WTC11 (cell line): ENCODE data around the gene GLRB. TPM values are rescaled to one million over a fixed set of nuclear protein-coding genes. Genes with fewer than 3 reads are reported as not detected.
"Not testable (repeated sequence)": the region's sequence is repeated elsewhere in the genome, so short reads cannot be mapped to it uniquely, and the experiment has no call there.

Source experiments
- ATAC-seq: fragments of 200-7000 bp; cut with Tn5 transposase; 2 replicates; pipeline ENCODE4 v1.10.0; 2021; ENCODE audit warnings: mild to moderate bottlenecking, moderate library complexity
- CTCF ChIA-PET: fragments of 300-600 bp; sonication (Branson Sonifier 250); formaldehyde crosslinking; loops from one replicate; lab custom pipeline; 2021; ENCODE audit warnings: antibody characterized with exemption; lab: Charles Lee
- POLR2A ChIA-PET: fragments of 350-600 bp; sonication (Branson Sonifier 250); formaldehyde crosslinking; loops from one replicate; lab custom pipeline; 2021; ENCODE audit warnings: antibody characterized with exemption; lab: Charles Lee
- DNase-seq: peaks from one replicate; pipeline ENCODE4 v3.0.0; 2021; ENCODE audit warnings: low spot score
- H3K27ac Mint-ChIP-seq: 2 replicates; pipeline ENCODE4 v1.8.0; 2021; ENCODE audit warnings: mixed read lengths
- H3K27me3 Mint-ChIP-seq: 2 replicates; pipeline ENCODE4 v1.8.0; 2021; ENCODE audit warnings: low read depth, mild to moderate bottlenecking, moderate library complexity, mixed read lengths
- H3K36me3 Mint-ChIP-seq: 2 replicates; pipeline ENCODE4 v1.8.0; 2021; ENCODE audit warnings: mixed read lengths
- H3K4me1 Mint-ChIP-seq: 2 replicates; pipeline ENCODE4 v1.8.0; 2022; ENCODE audit warnings: mixed read lengths
- H3K4me3 Mint-ChIP-seq: 2 replicates; pipeline ENCODE4 v1.8.0; 2021; ENCODE audit warnings: mild to moderate bottlenecking, moderate library complexity, mixed read lengths
- H3K9me3 Mint-ChIP-seq: 2 replicates; pipeline ENCODE4 v1.8.0; 2021; ENCODE audit warnings: mixed read lengths
- FOXJ3 ChIP-seq: sonication (generic); formaldehyde crosslinking; IDR thresholded peaks from 2 replicates; pipeline ENCODE4 v1.9.0; 2021; ENCODE audit warnings: missing genetic modification reagents, mild to moderate bottlenecking, borderline replicate concordance
- FOXK1 ChIP-seq: sonication (generic); formaldehyde crosslinking; IDR thresholded peaks from 2 replicates; pipeline ENCODE4 v1.8.0; 2022; ENCODE audit warnings: mild to moderate bottlenecking, moderate library complexity, missing genetic modification reagents
- FOXP4 ChIP-seq: sonication (generic); formaldehyde crosslinking; IDR thresholded peaks from 2 replicates; pipeline ENCODE4 v1.8.0; 2022; ENCODE audit warnings: mild to moderate bottlenecking, missing genetic modification reagents
- GABPB1 ChIP-seq: sonication (generic); formaldehyde crosslinking; IDR thresholded peaks from 2 replicates; pipeline ENCODE4 v1.8.1; 2023; ENCODE audit warnings: mild to moderate bottlenecking, missing genetic modification reagents
- GRHL2 ChIP-seq: fragments of 250-450 bp; sonication (Bioruptor Pico); IDR thresholded peaks from 2 replicates; pipeline ENCODE4 v1.8.0; 2022; ENCODE audit warnings: mild to moderate bottlenecking, moderate library complexity; ENCODE audit not compliant: insufficient replicate concordance, severe bottlenecking
- KAT7 ChIP-seq: sonication (generic); formaldehyde crosslinking; IDR thresholded peaks from 2 replicates; pipeline ENCODE4 v1.8.1; 2023; ENCODE audit warnings: missing genetic modification reagents, mild to moderate bottlenecking, borderline replicate concordance
- ZNF121 ChIP-seq: sonication (generic); formaldehyde crosslinking; IDR thresholded peaks from 2 replicates; pipeline ENCODE4 v1.8.0; 2023; ENCODE audit warnings: missing genetic modification reagents
- ZNF219 ChIP-seq: sonication (generic); formaldehyde crosslinking; IDR thresholded peaks from 2 replicates; pipeline ENCODE4 v1.8.0; 2023; ENCODE audit warnings: missing genetic modification reagents, mild to moderate bottlenecking, borderline replicate concordance
- ZNF425 ChIP-seq: fragments of 250-450 bp; sonication (Bioruptor Pico); conservative IDR thresholded peaks from 2 replicates; pipeline ENCODE4 v1.9.0; 2021; ENCODE audit warnings: mild to moderate bottlenecking
- total RNA-seq: library from RNA; stranded (reverse); gene quantifications from 3 replicates; pipeline ENCODE4 v1.2.3, GENCODE V29; 2021
- TF ChIP-seq, protein P1 (sequence below): sonication (generic); formaldehyde crosslinking; conservative IDR thresholded peaks from 2 replicates; pipeline ENCODE4 v1.8.1; 2023; ENCODE audit warnings: mild to moderate bottlenecking, low read depth, missing genetic modification reagents, moderate library complexity
- TF ChIP-seq, protein P2 (sequence below): sonication (generic); formaldehyde crosslinking; IDR thresholded peaks from 2 replicates; pipeline ENCODE4 v1.8.0; 2022; ENCODE audit warnings: missing genetic modification reagents
- TF ChIP-seq, protein P3 (sequence below): fragments of 250-450 bp; sonication (Bioruptor Pico); IDR thresholded peaks from 2 replicates; pipeline ENCODE4 v1.9.0; 2021; ENCODE audit warnings: mild to moderate bottlenecking, borderline replicate concordance

GLRB gene
- total RNA-seq, 1 experiment from 2014 or later: 0.31 TPM

- TF ChIP-seq, protein P1, sequence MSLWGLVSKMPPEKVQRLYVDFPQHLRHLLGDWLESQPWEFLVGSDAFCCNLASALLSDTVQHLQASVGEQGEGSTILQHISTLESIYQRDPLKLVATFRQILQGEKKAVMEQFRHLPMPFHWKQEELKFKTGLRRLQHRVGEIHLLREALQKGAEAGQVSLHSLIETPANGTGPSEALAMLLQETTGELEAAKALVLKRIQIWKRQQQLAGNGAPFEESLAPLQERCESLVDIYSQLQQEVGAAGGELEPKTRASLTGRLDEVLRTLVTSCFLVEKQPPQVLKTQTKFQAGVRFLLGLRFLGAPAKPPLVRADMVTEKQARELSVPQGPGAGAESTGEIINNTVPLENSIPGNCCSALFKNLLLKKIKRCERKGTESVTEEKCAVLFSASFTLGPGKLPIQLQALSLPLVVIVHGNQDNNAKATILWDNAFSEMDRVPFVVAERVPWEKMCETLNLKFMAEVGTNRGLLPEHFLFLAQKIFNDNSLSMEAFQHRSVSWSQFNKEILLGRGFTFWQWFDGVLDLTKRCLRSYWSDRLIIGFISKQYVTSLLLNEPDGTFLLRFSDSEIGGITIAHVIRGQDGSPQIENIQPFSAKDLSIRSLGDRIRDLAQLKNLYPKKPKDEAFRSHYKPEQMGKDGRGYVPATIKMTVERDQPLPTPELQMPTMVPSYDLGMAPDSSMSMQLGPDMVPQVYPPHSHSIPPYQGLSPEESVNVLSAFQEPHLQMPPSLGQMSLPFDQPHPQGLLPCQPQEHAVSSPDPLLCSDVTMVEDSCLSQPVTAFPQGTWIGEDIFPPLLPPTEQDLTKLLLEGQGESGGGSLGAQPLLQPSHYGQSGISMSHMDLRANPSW: no peak
- TF ChIP-seq ZNF219 (CRISPR knock-in tag): no peak
- no peak for TF ChIP-seq GRHL2 (CRISPR knock-in tag)
- TF ChIP-seq KAT7 (CRISPR knock-in tag): no peak
- TF ChIP-seq FOXJ3 (CRISPR knock-in tag): no peak
- TF ChIP-seq ZNF121 (CRISPR knock-in tag): no peak
- TF ChIP-seq, protein P2, sequence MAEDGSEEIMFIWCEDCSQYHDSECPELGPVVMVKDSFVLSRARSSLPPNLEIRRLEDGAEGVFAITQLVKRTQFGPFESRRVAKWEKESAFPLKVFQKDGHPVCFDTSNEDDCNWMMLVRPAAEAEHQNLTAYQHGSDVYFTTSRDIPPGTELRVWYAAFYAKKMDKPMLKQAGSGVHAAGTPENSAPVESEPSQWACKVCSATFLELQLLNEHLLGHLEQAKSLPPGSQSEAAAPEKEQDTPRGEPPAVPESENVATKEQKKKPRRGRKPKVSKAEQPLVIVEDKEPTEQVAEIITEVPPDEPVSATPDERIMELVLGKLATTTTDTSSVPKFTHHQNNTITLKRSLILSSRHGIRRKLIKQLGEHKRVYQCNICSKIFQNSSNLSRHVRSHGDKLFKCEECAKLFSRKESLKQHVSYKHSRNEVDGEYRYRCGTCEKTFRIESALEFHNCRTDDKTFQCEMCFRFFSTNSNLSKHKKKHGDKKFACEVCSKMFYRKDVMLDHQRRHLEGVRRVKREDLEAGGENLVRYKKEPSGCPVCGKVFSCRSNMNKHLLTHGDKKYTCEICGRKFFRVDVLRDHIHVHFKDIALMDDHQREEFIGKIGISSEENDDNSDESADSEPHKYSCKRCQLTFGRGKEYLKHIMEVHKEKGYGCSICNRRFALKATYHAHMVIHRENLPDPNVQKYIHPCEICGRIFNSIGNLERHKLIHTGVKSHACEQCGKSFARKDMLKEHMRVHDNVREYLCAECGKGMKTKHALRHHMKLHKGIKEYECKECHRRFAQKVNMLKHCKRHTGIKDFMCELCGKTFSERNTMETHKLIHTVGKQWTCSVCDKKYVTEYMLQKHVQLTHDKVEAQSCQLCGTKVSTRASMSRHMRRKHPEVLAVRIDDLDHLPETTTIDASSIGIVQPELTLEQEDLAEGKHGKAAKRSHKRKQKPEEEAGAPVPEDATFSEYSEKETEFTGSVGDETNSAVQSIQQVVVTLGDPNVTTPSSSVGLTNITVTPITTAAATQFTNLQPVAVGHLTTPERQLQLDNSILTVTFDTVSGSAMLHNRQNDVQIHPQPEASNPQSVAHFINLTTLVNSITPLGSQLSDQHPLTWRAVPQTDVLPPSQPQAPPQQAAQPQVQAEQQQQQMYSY (CRISPR knock-in tag): no peak
- no peak for TF ChIP-seq FOXK1 (CRISPR knock-in tag)
- no peak for TF ChIP-seq FOXP4
- TF ChIP-seq, protein P3, sequence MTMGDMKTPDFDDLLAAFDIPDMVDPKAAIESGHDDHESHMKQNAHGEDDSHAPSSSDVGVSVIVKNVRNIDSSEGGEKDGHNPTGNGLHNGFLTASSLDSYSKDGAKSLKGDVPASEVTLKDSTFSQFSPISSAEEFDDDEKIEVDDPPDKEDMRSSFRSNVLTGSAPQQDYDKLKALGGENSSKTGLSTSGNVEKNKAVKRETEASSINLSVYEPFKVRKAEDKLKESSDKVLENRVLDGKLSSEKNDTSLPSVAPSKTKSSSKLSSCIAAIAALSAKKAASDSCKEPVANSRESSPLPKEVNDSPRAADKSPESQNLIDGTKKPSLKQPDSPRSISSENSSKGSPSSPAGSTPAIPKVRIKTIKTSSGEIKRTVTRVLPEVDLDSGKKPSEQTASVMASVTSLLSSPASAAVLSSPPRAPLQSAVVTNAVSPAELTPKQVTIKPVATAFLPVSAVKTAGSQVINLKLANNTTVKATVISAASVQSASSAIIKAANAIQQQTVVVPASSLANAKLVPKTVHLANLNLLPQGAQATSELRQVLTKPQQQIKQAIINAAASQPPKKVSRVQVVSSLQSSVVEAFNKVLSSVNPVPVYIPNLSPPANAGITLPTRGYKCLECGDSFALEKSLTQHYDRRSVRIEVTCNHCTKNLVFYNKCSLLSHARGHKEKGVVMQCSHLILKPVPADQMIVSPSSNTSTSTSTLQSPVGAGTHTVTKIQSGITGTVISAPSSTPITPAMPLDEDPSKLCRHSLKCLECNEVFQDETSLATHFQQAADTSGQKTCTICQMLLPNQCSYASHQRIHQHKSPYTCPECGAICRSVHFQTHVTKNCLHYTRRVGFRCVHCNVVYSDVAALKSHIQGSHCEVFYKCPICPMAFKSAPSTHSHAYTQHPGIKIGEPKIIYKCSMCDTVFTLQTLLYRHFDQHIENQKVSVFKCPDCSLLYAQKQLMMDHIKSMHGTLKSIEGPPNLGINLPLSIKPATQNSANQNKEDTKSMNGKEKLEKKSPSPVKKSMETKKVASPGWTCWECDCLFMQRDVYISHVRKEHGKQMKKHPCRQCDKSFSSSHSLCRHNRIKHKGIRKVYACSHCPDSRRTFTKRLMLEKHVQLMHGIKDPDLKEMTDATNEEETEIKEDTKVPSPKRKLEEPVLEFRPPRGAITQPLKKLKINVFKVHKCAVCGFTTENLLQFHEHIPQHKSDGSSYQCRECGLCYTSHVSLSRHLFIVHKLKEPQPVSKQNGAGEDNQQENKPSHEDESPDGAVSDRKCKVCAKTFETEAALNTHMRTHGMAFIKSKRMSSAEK: no peak
- no peak for TF ChIP-seq GABPB1 (CRISPR knock-in tag)
- TF ChIP-seq ZNF425 (CRISPR knock-in tag): no peak
Measured at GRCh38 chr4:157172011-157172410, 96.1 kb downstream of the GLRB start (continued).

GRCh38 chr4:157180268-157180667 is 104.3 kb downstream of the GLRB start:
- ATAC-seq, POLR2A ChIA-PET, CTCF ChIA-PET, H3K27me3 Mint-ChIP-seq, H3K4me3 Mint-ChIP-seq, H3K27ac Mint-ChIP-seq, DNase-seq: not testable (repeated sequence)
- Mint-ChIP-seq H3K36me3 (peaks cover 14% of the 10 kb centered on the region), H3K4me1 (peaks cover 11% of the 10 kb centered on the region), H3K9me3 (peaks cover 23% of the 10 kb centered on the region)
